Activated naive CD8-positive, alpha-beta T cell treated with anti-CD3 and anti-CD28 coated beads, Interleukin-2, amount 50 U/mL, for 24 hours (primary cell): ENCODE measurements around the gene TAF1B.
"Not testable (repeated sequence)": the region's sequence is repeated elsewhere in the genome, so short reads cannot be mapped to it uniquely, and the experiment has no call there.

Experiments
- ATAC-seq: fragments of 150-1000 bp; cut with Tn5 transposase; one replicate; pipeline ENCODE4 v1.10.0; 2021
- DNase-seq: peaks from one replicate; pipeline ENCODE4 v3.0.0; 2021
- H3K27ac Mint-ChIP-seq: one replicate; pipeline ENCODE4 v1.8.0; 2021; ENCODE audit warnings: mild to moderate bottlenecking, mixed read lengths
- H3K27me3 Mint-ChIP-seq: one replicate; pipeline ENCODE4 v1.8.0; 2021; ENCODE audit warnings: mixed read lengths
- H3K36me3 Mint-ChIP-seq: one replicate; pipeline ENCODE4 v1.8.0; 2021; ENCODE audit warnings: low read depth, mixed read lengths
- H3K4me1 Mint-ChIP-seq: one replicate; pipeline ENCODE4 v1.8.0; 2021; ENCODE audit warnings: mixed read lengths
- H3K4me3 Mint-ChIP-seq: one replicate; pipeline ENCODE4 v1.8.0; 2021; ENCODE audit warnings: mild to moderate bottlenecking, moderate library complexity, mixed read lengths
- H3K9me3 Mint-ChIP-seq: one replicate; pipeline ENCODE4 v1.8.0; 2021; ENCODE audit warnings: mixed read lengths

The TAF1B gene

DNA sequence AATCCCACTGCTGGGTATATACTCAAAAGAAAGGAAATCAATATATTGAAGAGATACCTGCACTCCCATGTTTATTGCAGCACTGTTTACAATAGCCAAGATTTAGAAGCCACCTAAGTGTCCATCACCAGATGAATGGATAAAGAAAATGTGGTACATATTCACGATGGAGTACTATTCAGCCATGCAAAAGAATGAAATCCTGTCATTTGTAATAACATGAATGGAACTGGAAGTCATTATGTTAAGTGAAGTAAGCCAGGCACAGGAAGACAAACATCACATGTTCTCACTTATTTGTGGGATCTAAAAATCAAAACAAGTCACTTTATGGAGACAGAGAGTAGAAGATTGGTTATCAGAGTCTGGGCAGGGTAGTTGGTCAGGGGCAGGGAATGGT, 8.2 kb upstream of the TAF1B start:
- not testable (repeated sequence) for H3K27ac Mint-ChIP-seq, DNase-seq, H3K9me3 Mint-ChIP-seq, H3K4me1 Mint-ChIP-seq, H3K36me3 Mint-ChIP-seq, ATAC-seq, H3K4me3 Mint-ChIP-seq, H3K27me3 Mint-ChIP-seq

DNA sequence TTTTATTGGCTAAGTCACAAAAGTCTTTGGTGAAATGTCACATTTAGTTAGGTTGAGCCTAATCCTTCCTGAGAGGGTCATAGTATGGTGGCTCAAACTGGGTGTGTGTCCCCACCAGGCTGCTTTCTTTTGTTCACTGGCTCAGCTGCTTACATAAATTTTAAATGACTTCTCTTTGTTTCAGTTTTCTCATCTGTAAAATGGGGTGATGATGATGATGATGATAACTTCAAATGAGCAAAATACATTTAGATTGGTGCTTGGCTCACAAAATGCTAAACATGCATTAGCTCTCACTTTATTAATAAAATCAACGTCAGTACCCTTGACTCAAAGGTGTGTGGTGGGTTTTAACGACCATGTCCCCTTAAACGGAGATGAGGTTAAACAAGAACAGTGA, 7.2 kb upstream of the TAF1B start:
- no peak overlapping the region for H3K4me3 Mint-ChIP-seq
- H3K4me1 Mint-ChIP-seq: no peaks in the 10 kb centered on the region
- no peaks in the 10 kb centered on the region for H3K9me3 Mint-ChIP-seq
- DNase-seq: no peak
- peaks cover 3% of the 10 kb centered on the region for H3K27me3 Mint-ChIP-seq
- no peak for ATAC-seq
- H3K36me3 Mint-ChIP-seq: no peaks in the 10 kb centered on the region
- no peak overlapping the region for H3K27ac Mint-ChIP-seq

- DNase-seq: no peak
- Mint-ChIP-seq H3K27ac (no peak overlapping the region), H3K36me3 (no peaks in the 10 kb centered on the region), H3K9me3 (no peaks in the 10 kb centered on the region), H3K4me3 (no peak overlapping the region), H3K27me3 (peaks cover 3% of the 10 kb centered on the region), H3K4me1 (no peaks in the 10 kb centered on the region)
- ATAC-seq: no peak
These were observed 6.8 kb upstream of the TAF1B start for GRCh38 chr2:9836517-9836916.

- H3K4me3 Mint-ChIP-seq: no peak overlapping the region
- peaks cover 3% of the 10 kb centered on the region for H3K27me3 Mint-ChIP-seq
- H3K9me3 Mint-ChIP-seq: no peaks in the 10 kb centered on the region
- peaks cover 2% of the 10 kb centered on the region for H3K4me1 Mint-ChIP-seq
- H3K27ac Mint-ChIP-seq: no peak overlapping the region
- H3K36me3 Mint-ChIP-seq: no peaks in the 10 kb centered on the region
- ATAC-seq (no peak), DNase-seq (no peak)
These were observed 5.8 kb upstream of the TAF1B start for GRCh38 chr2:9837451-9837850.

DNA sequence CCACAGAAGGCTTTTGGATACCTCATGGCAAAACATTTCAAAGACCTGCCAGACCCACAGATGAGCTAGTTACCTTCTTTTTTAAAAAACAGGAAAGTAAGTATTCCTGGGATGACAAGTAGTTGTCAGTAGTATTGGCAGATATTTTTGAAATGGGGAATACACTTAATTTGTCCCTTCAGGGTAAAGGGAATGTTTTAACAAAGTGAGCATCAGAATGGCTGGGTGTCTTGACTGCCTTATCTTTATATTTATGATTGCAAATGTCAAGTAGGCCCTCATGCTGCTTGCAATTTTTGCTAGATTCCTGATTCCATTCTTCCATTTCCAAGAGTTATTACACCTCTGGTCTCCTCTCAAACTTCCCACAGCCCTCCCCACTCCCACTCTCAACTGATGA, 4.9 kb upstream of the TAF1B start:
- Mint-ChIP-seq H3K36me3 (no peaks in the 10 kb centered on the region), H3K4me1 (peaks cover 10% of the 10 kb centered on the region), H3K27ac (no peak overlapping the region), H3K4me3 (no peak overlapping the region), H3K27me3 (no peaks in the 10 kb centered on the region), H3K9me3 (no peaks in the 10 kb centered on the region)
- DNase-seq: no peak
- no peak for ATAC-seq

DNA sequence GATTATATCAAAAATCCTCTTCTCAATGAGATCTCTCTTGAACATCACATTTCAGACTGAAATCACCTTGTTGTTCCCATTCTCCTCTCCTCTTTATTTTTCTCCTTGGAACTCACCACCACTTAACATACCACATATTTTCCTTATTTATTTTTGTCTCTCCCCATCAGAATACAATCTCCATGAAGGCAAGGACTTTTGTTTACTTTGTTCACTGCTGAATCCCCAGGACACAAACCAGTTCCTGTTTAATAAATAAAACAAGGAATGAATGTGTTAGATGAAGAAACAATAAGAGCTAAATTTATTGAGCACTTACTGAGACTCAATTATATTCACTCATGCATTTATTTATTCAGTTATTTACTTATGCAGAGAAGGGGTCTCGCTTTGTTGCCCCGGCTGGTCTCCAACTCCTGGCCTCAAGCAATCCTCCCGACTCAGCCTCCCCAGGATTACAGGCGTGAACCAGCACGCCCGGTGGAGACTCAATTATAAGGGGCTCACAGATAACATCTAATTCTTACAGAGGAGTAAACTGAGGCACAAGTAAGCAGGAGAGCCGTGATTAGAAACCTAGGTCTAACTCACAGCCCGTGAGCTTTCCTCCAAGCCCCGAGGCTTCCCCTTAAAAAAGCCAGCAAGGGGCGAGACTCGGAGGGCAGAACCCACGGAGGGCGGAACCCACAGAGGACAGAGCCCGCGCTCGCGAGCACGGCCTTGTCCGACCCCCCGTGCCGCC, 616 bp upstream of the TAF1B start:
- ATAC-seq (no peak), DNase-seq (peak; percentile 7)
- Mint-ChIP-seq H3K9me3 (no peaks in the 10 kb centered on the region), H3K27me3 (no peaks in the 10 kb centered on the region), H3K36me3 (peaks cover 20% of the 10 kb centered on the region), H3K4me1 (peaks cover 44% of the 10 kb centered on the region), H3K4me3 (peak overlapping the region; percentile 87), H3K27ac (peak overlapping the region; percentile 65)

- peaks cover 49% of the 10 kb centered on the region for H3K4me1 Mint-ChIP-seq
- ATAC-seq (no peak), DNase-seq (no peak)
- H3K9me3 Mint-ChIP-seq: no peaks in the 10 kb centered on the region
- H3K36me3 Mint-ChIP-seq: peaks cover 29% of the 10 kb centered on the region
- no peaks in the 10 kb centered on the region for H3K27me3 Mint-ChIP-seq
- peak overlapping the region; percentile 65 for H3K27ac Mint-ChIP-seq
- H3K4me3 Mint-ChIP-seq: peak overlapping the region; percentile 87
These were observed 786 bp downstream of the TAF1B start for GRCh38 chr2:9844036-9844483.

DNA sequence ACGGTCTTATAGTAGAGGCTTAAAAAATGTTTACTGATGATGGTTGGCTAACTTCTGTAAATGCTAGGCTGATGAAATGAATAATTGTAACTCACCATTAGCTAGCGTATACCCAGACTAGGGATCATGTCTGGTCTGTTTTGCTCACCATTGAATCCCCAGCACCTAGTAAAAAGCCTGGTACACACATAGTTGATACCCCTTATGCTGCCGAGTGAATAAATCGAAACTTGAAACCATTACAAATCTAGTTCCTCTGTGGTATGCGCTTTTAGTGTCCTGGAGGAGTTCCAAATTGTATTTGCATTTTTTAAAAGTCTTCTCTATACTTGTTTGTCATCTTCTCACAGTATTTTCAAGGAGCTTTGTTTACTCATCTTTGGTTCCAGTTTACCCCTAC, 1.3 kb downstream of the TAF1B start:
- no peak for DNase-seq
- Mint-ChIP-seq H3K9me3 (no peaks in the 10 kb centered on the region), H3K36me3 (peaks cover 34% of the 10 kb centered on the region), H3K27ac (no peak overlapping the region), H3K4me3 (peak overlapping the region; percentile 87), H3K27me3 (no peaks in the 10 kb centered on the region), H3K4me1 (peaks cover 49% of the 10 kb centered on the region)
- peak; percentile 15 for ATAC-seq

GRCh38 chr2:9846554-9846953, 3.3 kb downstream of the TAF1B start:
- no peak for DNase-seq
- H3K36me3 Mint-ChIP-seq: peaks cover 50% of the 10 kb centered on the region
- H3K27ac Mint-ChIP-seq: no peak overlapping the region
- no peaks in the 10 kb centered on the region for H3K9me3 Mint-ChIP-seq
- ATAC-seq: no peak
- H3K27me3 Mint-ChIP-seq: no peaks in the 10 kb centered on the region
- peaks cover 49% of the 10 kb centered on the region for H3K4me1 Mint-ChIP-seq
- no peak overlapping the region for H3K4me3 Mint-ChIP-seq

GRCh38 chr2:9847140-9847539, 3.9 kb downstream of the TAF1B start:
- DNase-seq: no peak
- Mint-ChIP-seq H3K4me1 (peaks cover 49% of the 10 kb centered on the region), H3K36me3 (peaks cover 55% of the 10 kb centered on the region), H3K4me3 (no peak overlapping the region), H3K27ac (no peak overlapping the region), H3K27me3 (no peaks in the 10 kb centered on the region), H3K9me3 (no peaks in the 10 kb centered on the region)
- ATAC-seq: no peak

DNA sequence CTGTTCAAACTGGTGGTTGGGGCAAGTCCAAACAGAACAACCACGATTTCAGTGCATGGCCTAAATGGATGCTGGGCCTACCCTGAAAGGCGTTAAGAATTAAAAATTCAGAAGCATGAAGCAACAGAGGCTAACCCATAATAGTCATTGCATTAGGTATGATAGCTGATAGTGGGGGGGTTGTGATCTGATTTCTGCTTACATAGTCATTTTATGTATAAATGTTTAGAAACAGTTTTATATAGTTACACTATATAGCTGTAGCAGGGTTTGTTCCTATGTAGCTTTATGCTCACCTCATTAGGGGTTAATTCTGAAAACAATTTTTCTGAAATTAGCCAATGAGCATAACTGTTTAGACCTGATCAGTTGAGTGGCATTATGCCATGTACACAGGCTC, 9.6 kb downstream of the TAF1B start:
- H3K36me3 Mint-ChIP-seq: peaks cover 83% of the 10 kb centered on the region

GRCh38 chr2:9857814-9858729, 14.8 kb downstream of the TAF1B start:
- no peak overlapping the region for H3K27ac Mint-ChIP-seq
- H3K9me3 Mint-ChIP-seq: peaks cover 24% of the 10 kb centered on the region
- H3K4me1 Mint-ChIP-seq: no peaks in the 10 kb centered on the region
- DNase-seq (no peak), ATAC-seq (no peak)
- no peak overlapping the region for H3K4me3 Mint-ChIP-seq
- H3K36me3 Mint-ChIP-seq: peaks cover 82% of the 10 kb centered on the region
- no peaks in the 10 kb centered on the region for H3K27me3 Mint-ChIP-seq

More for the DNA sequence above, 9.6 kb downstream of the TAF1B start:
- H3K27me3 Mint-ChIP-seq: no peaks in the 10 kb centered on the region
- H3K4me3 Mint-ChIP-seq: no peak overlapping the region
- DNase-seq: no peak
- ATAC-seq: no peak
- H3K27ac Mint-ChIP-seq: no peak overlapping the region
- peaks cover 12% of the 10 kb centered on the region for H3K9me3 Mint-ChIP-seq
- peaks cover 4% of the 10 kb centered on the region for H3K4me1 Mint-ChIP-seq

- ATAC-seq: no peak
These were observed 15.4 kb downstream of the TAF1B start for GRCh38 chr2:9858730-9859068.

DNA sequence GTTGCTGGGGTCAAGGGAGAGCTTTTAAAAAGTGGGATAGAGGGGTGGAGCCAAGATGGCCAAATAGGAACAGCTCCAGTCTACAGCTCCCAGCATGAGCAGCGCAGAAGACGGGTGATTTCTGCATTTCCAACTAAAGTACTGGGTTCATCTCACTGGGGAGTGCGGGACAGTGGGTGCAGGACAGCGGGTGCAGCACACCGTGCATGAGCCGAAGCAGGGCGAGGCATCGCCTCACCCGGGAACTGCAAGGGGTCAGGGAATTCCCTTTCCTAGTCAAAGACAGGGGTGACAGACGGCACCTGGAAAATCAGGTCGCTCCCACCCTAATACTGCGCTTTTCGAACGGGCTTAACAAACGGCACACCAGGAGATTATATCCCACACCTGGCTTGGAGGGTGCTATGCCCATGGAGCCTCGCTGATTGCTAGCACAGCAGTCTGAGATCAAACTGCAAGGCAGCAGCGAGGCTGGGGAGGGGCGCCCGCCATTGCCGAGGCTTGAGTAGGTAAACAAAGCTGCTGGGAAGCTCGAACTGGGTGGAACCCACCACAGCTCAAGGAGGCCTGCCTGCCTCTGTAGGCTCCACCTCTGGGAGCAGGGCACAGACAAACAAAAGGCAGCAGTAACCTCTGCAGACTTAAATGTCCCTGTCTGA, 17.8 kb downstream of the TAF1B start:
- H3K4me1 Mint-ChIP-seq, H3K27me3 Mint-ChIP-seq, ATAC-seq, H3K4me3 Mint-ChIP-seq, DNase-seq, H3K27ac Mint-ChIP-seq: not testable (repeated sequence)
- Mint-ChIP-seq H3K9me3 (peaks cover 33% of the 10 kb centered on the region), H3K36me3 (peaks cover 56% of the 10 kb centered on the region)

More at GRCh38 chr2:9858730-9859068, 15.4 kb downstream of the TAF1B start:
- H3K27me3 Mint-ChIP-seq: no peaks in the 10 kb centered on the region
- H3K4me1 Mint-ChIP-seq: no peaks in the 10 kb centered on the region
- H3K9me3 Mint-ChIP-seq: peaks cover 28% of the 10 kb centered on the region
- H3K27ac Mint-ChIP-seq: no peak overlapping the region
- DNase-seq: no peak
- H3K4me3 Mint-ChIP-seq: no peak overlapping the region
- H3K36me3 Mint-ChIP-seq: peaks cover 76% of the 10 kb centered on the region

DNA sequence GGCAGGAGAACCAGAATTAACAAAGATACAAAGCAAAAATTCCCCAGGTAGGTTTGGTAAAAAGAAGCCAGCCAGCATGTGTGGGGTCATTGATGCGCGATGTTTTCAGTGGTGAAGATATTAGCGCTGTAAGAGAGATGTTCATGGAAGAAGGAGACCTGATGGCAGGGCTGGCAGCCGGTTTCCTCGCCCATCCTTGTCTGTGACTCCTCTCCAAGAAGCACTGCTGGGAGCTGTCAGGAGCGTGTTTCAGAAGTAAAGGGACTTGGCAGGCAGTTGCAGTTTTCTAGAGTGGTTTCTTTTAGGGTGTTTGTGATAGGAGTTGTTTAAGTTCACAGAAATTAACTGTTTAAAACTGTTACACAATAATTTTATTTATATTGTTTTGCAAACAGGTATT, 24.6 kb downstream of the TAF1B start:
- Mint-ChIP-seq H3K27me3 (no peaks in the 10 kb centered on the region), H3K4me1 (no peaks in the 10 kb centered on the region), H3K4me3 (no peak overlapping the region), H3K9me3 (peaks cover 9% of the 10 kb centered on the region), H3K27ac (no peak overlapping the region), H3K36me3 (peaks cover 15% of the 10 kb centered on the region)
- DNase-seq (no peak), ATAC-seq (no peak)
